AG04450 (cell line): Measurements from ENCODE around the gene COL9A2. TPM values are rescaled to one million over a fixed set of nuclear protein-coding genes. Genes with fewer than 3 reads are reported as not detected.

ENCODE experiments used
- CTCF ChIA-PET: fragments of 300-600, 350-600 bp; formaldehyde crosslinking; extraction: SDS; loops from one replicate; lab custom pipeline; 2022; ENCODE audit warnings: antibody characterized with exemption, inconsistent platforms; lab: Charles Lee
- POLR2A ChIA-PET: fragments of 350-600 bp; formaldehyde crosslinking; extraction: SDS; loops from one replicate; lab custom pipeline; 2021; ENCODE audit warnings: antibody characterized with exemption, inconsistent platforms; lab: Yijun Ruan, JAX
- DNase-seq: peaks from one replicate; pipeline ENCODE4 v3.0.0-alpha.2; 2011; ENCODE audit warnings: low read depth, low spot score
- H3K27ac ChIP-seq: one replicate; pipeline ENCODE4 v1.5.1; 2012; ENCODE audit warnings: low read depth, low read length, control low read depth
- H3K27me3 ChIP-seq: one replicate; pipeline ENCODE4 v1.6.0; 2012; ENCODE audit warnings: low read length; ENCODE audit not compliant: control insufficient read depth, insufficient read depth
- H3K4me3 ChIP-seq: 2 replicates; pipeline ENCODE4 v1.5.1; 2011; ENCODE audit warnings: mild to moderate bottlenecking, low read depth, low read length, control low read depth
- H3K9me3 ChIP-seq: 2 replicates; pipeline ENCODE4 v1.5.1; 2012; ENCODE audit warnings: low read length; ENCODE audit not compliant: control insufficient read depth, insufficient read depth
- polyA plus RNA-seq: library from polyadenylated mRNA; depleted of rRNA; stranded (reverse); fragments of >200 nt; gene quantifications from 2 replicates; pipeline ENCODE4 v1.2.3, GENCODE V29; 2011
- TF ChIP-seq, protein P1 (sequence below): IDR thresholded peaks from 2 replicates; pipeline ENCODE4 v1.5.1; 2011; ENCODE audit warnings: low read depth, low read length, control low read depth, inconsistent platforms

COL9A2 gene
- polyA plus RNA-seq, 1 experiment, result 1.1 TPM

- Histone ChIP-seq H3K27me3 (no peaks in the 10 kb centered on the region), H3K4me3 (no peak overlapping the region), H3K27ac (no peak overlapping the region), H3K9me3 (no peaks in the 10 kb centered on the region)
- POLR2A ChIA-PET, result no interaction called here
- CTCF ChIA-PET, result interaction anchor here (0.6 to 2.6 kb wide), 7 partner anchors 9 to 562 kb away, joined by 3 to 17 read pairs (median 4); no protein-coding TSS in a partner anchor
- DNase-seq, result no peak
- TF ChIP-seq, protein P1, sequence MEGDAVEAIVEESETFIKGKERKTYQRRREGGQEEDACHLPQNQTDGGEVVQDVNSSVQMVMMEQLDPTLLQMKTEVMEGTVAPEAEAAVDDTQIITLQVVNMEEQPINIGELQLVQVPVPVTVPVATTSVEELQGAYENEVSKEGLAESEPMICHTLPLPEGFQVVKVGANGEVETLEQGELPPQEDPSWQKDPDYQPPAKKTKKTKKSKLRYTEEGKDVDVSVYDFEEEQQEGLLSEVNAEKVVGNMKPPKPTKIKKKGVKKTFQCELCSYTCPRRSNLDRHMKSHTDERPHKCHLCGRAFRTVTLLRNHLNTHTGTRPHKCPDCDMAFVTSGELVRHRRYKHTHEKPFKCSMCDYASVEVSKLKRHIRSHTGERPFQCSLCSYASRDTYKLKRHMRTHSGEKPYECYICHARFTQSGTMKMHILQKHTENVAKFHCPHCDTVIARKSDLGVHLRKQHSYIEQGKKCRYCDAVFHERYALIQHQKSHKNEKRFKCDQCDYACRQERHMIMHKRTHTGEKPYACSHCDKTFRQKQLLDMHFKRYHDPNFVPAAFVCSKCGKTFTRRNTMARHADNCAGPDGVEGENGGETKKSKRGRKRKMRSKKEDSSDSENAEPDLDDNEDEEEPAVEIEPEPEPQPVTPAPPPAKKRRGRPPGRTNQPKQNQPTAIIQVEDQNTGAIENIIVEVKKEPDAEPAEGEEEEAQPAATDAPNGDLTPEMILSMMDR, result no peak
Measured at GRCh38 chr1:40281853-40282252, 35.2 kb downstream of the COL9A2 start.

DNA sequence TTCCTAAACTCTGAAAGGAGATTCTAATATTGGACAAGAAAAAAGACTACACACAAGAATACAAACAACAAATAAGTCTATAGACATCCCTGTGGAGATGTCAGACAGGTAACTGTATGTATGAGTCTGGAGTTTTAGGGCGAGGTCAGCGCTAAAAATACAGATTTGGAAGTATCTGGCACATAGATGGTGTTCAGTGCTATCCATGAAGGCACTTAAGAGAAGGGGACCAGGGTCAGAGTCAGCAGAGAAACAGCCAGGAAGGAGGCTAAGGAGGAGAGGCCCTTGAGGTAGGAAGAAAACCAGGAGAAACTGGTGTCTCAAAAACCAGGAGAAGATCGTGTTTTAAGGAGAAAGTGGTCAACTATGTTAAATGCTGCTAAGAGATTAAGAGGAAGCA, 41.0 kb downstream of the COL9A2 start:
- H3K27me3 ChIP-seq, result no peaks in the 10 kb centered on the region
- no peaks in the 10 kb centered on the region for H3K9me3 ChIP-seq
- H3K4me3 ChIP-seq, result no peak overlapping the region
- CTCF ChIA-PET, result interaction anchor here (0.6 to 0.7 kb wide), 3 partner anchors 62 to 133 kb away, joined by 3 to 4 read pairs (median 3); no protein-coding TSS in a partner anchor
- DNase-seq, result no peak
- TF ChIP-seq, protein P1, result no peak
- no peak overlapping the region for H3K27ac ChIP-seq
- POLR2A ChIA-PET, result interaction anchor here (0.6 kb wide), 1 partner anchor 379 kb away, joined by 9 read pairs; no protein-coding TSS in a partner anchor

GRCh38 chr1:40274331-40274730, 42.8 kb downstream of the COL9A2 start:
- Histone ChIP-seq H3K27ac (no peak overlapping the region), H3K9me3 (no peaks in the 10 kb centered on the region), H3K4me3 (no peak overlapping the region), H3K27me3 (no peaks in the 10 kb centered on the region)
- CTCF ChIA-PET, result interaction anchor here (0.5 kb wide), 1 partner anchor 8 kb away, joined by 3 read pairs; no protein-coding TSS in a partner anchor
- TF ChIP-seq, protein P1, result no peak
- POLR2A ChIA-PET, result interaction anchor here (1.4 kb wide), 1 partner anchor 40 kb away, joined by 3 read pairs; no protein-coding TSS in a partner anchor
- no peak for DNase-seq

- Histone ChIP-seq H3K27ac (no peak overlapping the region), H3K4me3 (no peak overlapping the region), H3K9me3 (no peaks in the 10 kb centered on the region), H3K27me3 (no peaks in the 10 kb centered on the region)
- ChIA-PET POLR2A (interaction anchor here (1.4 kb wide), 1 partner anchor 41 kb away, joined by 3 read pairs; no protein-coding TSS in a partner anchor), CTCF (interaction anchor here (0.6 to 5.3 kb wide), 4 partner anchors 42 to 121 kb away, joined by 3 to 14 read pairs (median 3); partner anchors contain the start of gene SMAP2)
- no peak for DNase-seq
- TF ChIP-seq, protein P1, result no peak
Measured at GRCh38 chr1:40273547-40274166, 43.4 kb downstream of the COL9A2 start.

- Histone ChIP-seq H3K27ac (no peak overlapping the region), H3K9me3 (no peaks in the 10 kb centered on the region), H3K27me3 (no peaks in the 10 kb centered on the region), H3K4me3 (no peak overlapping the region)
- no peak for DNase-seq
- TF ChIP-seq, protein P1, result no peak
- ChIA-PET CTCF (interaction anchor here (0.6 to 5.3 kb wide), 3 partner anchors 43 to 100 kb away, joined by 3 to 14 read pairs (median 3); partner anchors contain the start of gene SMAP2), POLR2A (no interaction called here)
Measured at GRCh38 chr1:40272653-40273213, 44.4 kb downstream of the COL9A2 start.
